Measurements from ENCODE around the gene RAB11FIP4.

Gene RAB11FIP4

GRCh38 chr17:31413081-31413799 is 21.8 kb downstream of the RAB11FIP4 start (continued):
- TF ChIP-seq KLF17 (tag by site-specific recombination; IDR thresholded peaks at IDR 0.05), result no peak
- TF ChIP-seq ZNF658 (tag by site-specific recombination; IDR thresholded peaks at IDR 0.05), result no peak
- TF ChIP-seq ZNF48 (tag by site-specific recombination; IDR thresholded peaks at IDR 0.05), result no peak
- TF ChIP-seq ZNF596 (tag by site-specific recombination; IDR thresholded peaks at IDR 0.05), result no peak
- TF ChIP-seq HOXA7 (CRISPR knock-in tag; IDR thresholded peaks at IDR 0.05; ENCODE audit: borderline replicate concordance), result no peak
- no peak for TF ChIP-seq ZNF585B (tag by site-specific recombination; IDR thresholded peaks at IDR 0.05)
- no peak for TF ChIP-seq BCL11A (tag by site-specific recombination; IDR thresholded peaks at IDR 0.05; ENCODE audit: low read depth)
- TF ChIP-seq ZBTB49 (tag by site-specific recombination; IDR thresholded peaks at IDR 0.05; ENCODE audit: low read depth), result no peak
- no peak for TF ChIP-seq ZNF354C (tag by site-specific recombination; IDR thresholded peaks at IDR 0.05; ENCODE audit: borderline replicate concordance, low read depth)
- no peak for TF ChIP-seq ZNF362 (tag by site-specific recombination; IDR thresholded peaks at IDR 0.05)

- Histone ChIP-seq H3K36me3 (ENCODE audit: control insufficient read depth in 2 of 2, insufficient read depth in 1 of 2, low read length in 2 of 2) (no peaks in the 10 kb centered on the region), H3K27ac (ENCODE audit: extremely low read depth, low read depth, low read length) (no peak overlapping the region), H3K9me3 (ENCODE audit: control insufficient read depth, insufficient read depth, low read depth, low read length) (no peaks in the 10 kb centered on the region), H3K4me1 (ENCODE audit: control insufficient read depth, insufficient read depth, low read length) (no peaks in the 10 kb centered on the region), H3K4me3 (ENCODE audit: low read depth, low read length) (no peak overlapping the region)
- ChIA-PET CTCF (interaction anchor here (0.5 to 1.5 kb wide), 6 partner anchors 23 to 430 kb away, joined by 3 to 4 read pairs (median 3); no protein-coding TSS in a partner anchor), POLR2A (no interaction called here)
- TF ChIP-seq ZNF398 (tag by site-specific recombination; IDR thresholded peaks at IDR 0.05), result no peak
- no peak for TF ChIP-seq SCRT2 (tag by site-specific recombination; IDR thresholded peaks at IDR 0.05)
- TF ChIP-seq ZNF664 (tag by site-specific recombination; IDR thresholded peaks at IDR 0.05), result no peak
- TF ChIP-seq ZNF174 (tag by site-specific recombination; IDR thresholded peaks at IDR 0.05), result no peak
- no peak for TF ChIP-seq ZNF169 (tag by site-specific recombination; IDR thresholded peaks at IDR 0.05)
- TF ChIP-seq BCL6B (tag by site-specific recombination; IDR thresholded peaks at IDR 0.05), result no peak
- TF ChIP-seq OVOL3 (tag by site-specific recombination; IDR thresholded peaks at IDR 0.05), result no peak
- no peak for TF ChIP-seq ZNF211 (tag by site-specific recombination; IDR thresholded peaks at IDR 0.05; ENCODE audit: low read depth)
Observed at GRCh38 chr17:31413874-31414549, 22.5 kb downstream of the RAB11FIP4 start.

All from HEK293 (cell line).